ENCODE data around the gene PRKG2. TPM values are rescaled to one million over a fixed set of nuclear protein-coding genes. Genes with fewer than 3 reads are reported as not detected.

Gene PRKG2
- total and polyA plus RNA-seq, 2 of the 13 experiments (the other 11 are each of a cell fraction or from before 2014, with no cell fraction given) = 0.04 TPM

- no peak for TF ChIP-seq GMEB1 (CRISPR knock-in tag; IDR thresholded peaks at IDR 0.05; ENCODE audit: borderline replicate concordance)
These were observed 44.0 kb upstream of the PRKG2 start (continued) for GRCh38 chr4:81258841-81259550.

DNA sequence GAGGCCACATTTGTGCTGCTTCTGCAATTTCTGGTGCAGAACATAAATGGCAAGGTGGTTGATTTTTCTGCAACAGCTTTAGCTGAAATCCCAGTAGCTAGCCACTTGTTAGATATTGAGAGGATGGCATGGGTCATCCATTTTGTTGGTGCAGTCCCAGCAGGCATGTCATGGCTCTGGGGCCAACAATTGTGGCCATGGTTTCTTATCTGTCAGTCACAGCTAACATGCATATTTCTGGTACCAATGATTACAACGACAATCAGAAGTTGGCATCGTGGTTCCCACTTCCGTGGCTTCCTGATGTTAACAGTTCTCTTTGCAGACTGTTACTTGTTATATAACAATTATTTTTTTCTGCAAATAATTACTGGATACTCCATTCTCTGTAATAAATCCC lies 42.8 kb upstream of the PRKG2 start:
- POLR2A ChIA-PET = no interaction called here
- no peaks in the 10 kb centered on the region for H3K9me3 ChIP-seq (ENCODE audit: low read length)
- H3K4me3 ChIP-seq (replicated peaks in 1 of 3; ENCODE audit: insufficient read depth in 1 of 3, low read depth in 2 of 3, low read length in 3 of 3) = no peak overlapping the region
- ATAC-seq = no peak
- H3K27ac ChIP-seq (ENCODE audit: extremely low read length, insufficient read depth, low read length) = no peak overlapping the region
- FAIRE-seq = no peak
- TF ChIP-seq ARHGAP35 (CRISPR knock-in tag; IDR thresholded peaks at IDR 0.05; ENCODE audit: borderline replicate concordance) (no peak), ZBTB43 (CRISPR knock-in tag; conservative IDR thresholded peaks at IDR 0.05) (no peak)
- TF ChIP-seq, protein P1, sequence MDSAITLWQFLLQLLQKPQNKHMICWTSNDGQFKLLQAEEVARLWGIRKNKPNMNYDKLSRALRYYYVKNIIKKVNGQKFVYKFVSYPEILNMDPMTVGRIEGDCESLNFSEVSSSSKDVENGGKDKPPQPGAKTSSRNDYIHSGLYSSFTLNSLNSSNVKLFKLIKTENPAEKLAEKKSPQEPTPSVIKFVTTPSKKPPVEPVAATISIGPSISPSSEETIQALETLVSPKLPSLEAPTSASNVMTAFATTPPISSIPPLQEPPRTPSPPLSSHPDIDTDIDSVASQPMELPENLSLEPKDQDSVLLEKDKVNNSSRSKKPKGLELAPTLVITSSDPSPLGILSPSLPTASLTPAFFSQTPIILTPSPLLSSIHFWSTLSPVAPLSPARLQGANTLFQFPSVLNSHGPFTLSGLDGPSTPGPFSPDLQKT (CRISPR knock-in tag; IDR thresholded peaks at IDR 0.05; ENCODE audit: borderline replicate concordance) = no peak
- H4K20me1 ChIP-seq (ENCODE audit: insufficient read depth, low read length) = no peaks in the 10 kb centered on the region
- intact Hi-C loops (cut with micrococcal nuclease; ENCODE audit: unreplicated experiment) (no loop called here), in situ Hi-C loops (cut with HindIII; ENCODE audit: extremely low pct_ligation_motif_present, low pct_unique_long_range_greater_than_20kb) (no loop called here)
- H3K9ac ChIP-seq (ENCODE audit: insufficient read depth, low read depth, low read length) = no peak overlapping the region
- BruUV-seq (replicated peaks) = no TSS peak
- CTCF ChIA-PET (ENCODE audit: low intra/inter-chr PET ratio, low total read pairs) = no interaction called here
- no peaks in the 10 kb centered on the region for H3K36me3 ChIP-seq (replicated peaks in 1 of 2; ENCODE audit: control insufficient read depth in 1 of 2, insufficient read depth in 2 of 2, low read length in 2 of 2)
- no peak overlapping the region for H3K4me2 ChIP-seq (ENCODE audit: low read depth, low read length)
- H3K4me1 ChIP-seq (ENCODE audit: insufficient read depth, low read length) = no peaks in the 10 kb centered on the region
- 0% methylated on average over 3 of the region's 3 CpGs for WGBS (ENCODE audit: low lambda C conversion rate)
- no peak overlapping the region for H2AFZ ChIP-seq (ENCODE audit: low read length)
- no peaks in the 10 kb centered on the region for H3K27me3 ChIP-seq (ENCODE audit: control insufficient read depth in 1 of 2, insufficient read depth in 2 of 2, low read length in 2 of 2)
- DNase-seq (ENCODE audit: low spot score) = no peak
- no peaks in the 10 kb centered on the region for H3K79me2 ChIP-seq (ENCODE audit: insufficient read depth, low read length)
